GM12878 (cell line): ENCODE measurements around the gene INPP4B. TPM values are rescaled to one million over a fixed set of nuclear protein-coding genes. Genes with fewer than 3 reads are reported as not detected.

Experiments used
- ATAC-seq: fragments of 200-7000 bp; cut with Tn5 transposase; 3 replicates; pipeline ENCODE4 v1.9.1; 2020; ENCODE audit warnings: mild to moderate bottlenecking, moderate library complexity
- BruUV-seq: library from RNA; stranded (reverse); fragments of 400-500 nt; replicated peaks from 2 replicates; lab custom pipeline; 2021; lab: Mats Ljungman, UMichigan
- CTCF ChIA-PET: fragments of 300-600 bp; sonication (Branson Sonifier 250); formaldehyde crosslinking; extraction: SDS; loops from one replicate; lab custom pipeline; 2021; ENCODE audit warnings: inconsistent platforms; lab: Yijun Ruan, JAX
- POLR2A ChIA-PET: fragments of 350-600 bp; formaldehyde crosslinking; extraction: SDS; loops from one replicate; lab custom pipeline; 2021; ENCODE audit warnings: inconsistent platforms; lab: Charles Lee
- RAD21 ChIA-PET: fragments of 300-600 bp; sonication (Branson Sonifier 250); formaldehyde crosslinking; loops from one replicate; lab custom pipeline; 2023; ENCODE audit warnings: antibody characterized with exemption; ENCODE audit not compliant: unreplicated experiment; lab: Charles Lee
- SMC1A ChIA-PET: fragments of 300-600 bp; sonication (Branson Sonifier 250); formaldehyde crosslinking; loops from one replicate; lab custom pipeline; 2023; ENCODE audit not compliant: unreplicated experiment, uncharacterized antibody; lab: Charles Lee
- DNase-seq: peaks from one replicate; pipeline ENCODE4 v3.0.0-alpha.2; 2011; ENCODE audit warnings: low read depth, low spot score
- FAIRE-seq: peaks from 3 replicates; lab custom pipeline; 2011; peaks lifted over from hg19 to GRCh38; lab: Jason Lieb, UNC
- H2AFZ ChIP-seq: 2 replicates; pipeline ENCODE4 v1.6.0; 2011; ENCODE audit warnings: low read depth, low read length, control low read depth; ENCODE audit not compliant: control insufficient read depth
- H3K27ac ChIP-seq: 2 replicates; pipeline ENCODE4 v1.5.1; 2011; ENCODE audit warnings: control low read depth; ENCODE audit not compliant: control insufficient read depth, insufficient read depth
- H3K27me3 ChIP-seq, 2 experiments: replicated peaks in 1 of 2; 2 replicates each; pipeline versions ENCODE4 v1.6.0 to v1.6.1; 2011; ENCODE audit warnings: low read length in 1 of 2; ENCODE audit not compliant: control insufficient read depth in 2 of 2, insufficient read depth in 2 of 2
- H3K36me3 ChIP-seq, 2 experiments: 2 replicates each; pipeline ENCODE4 v1.5.1; 2011; ENCODE audit warnings: low read length in 1 of 2; ENCODE audit not compliant: control insufficient read depth in 2 of 2, insufficient read depth in 2 of 2
- H3K4me1 ChIP-seq: 2 replicates; pipeline ENCODE4 v1.6.1; 2011; ENCODE audit warnings: mild to moderate bottlenecking, low read length, moderate library complexity, mixed read lengths; ENCODE audit not compliant: control insufficient read depth, insufficient read depth
- H3K4me2 ChIP-seq: 2 replicates; pipeline ENCODE4 v1.6.0; 2011; ENCODE audit warnings: control low read depth; ENCODE audit not compliant: control insufficient read depth, insufficient read depth
- H3K4me3 ChIP-seq: fragments of 200-600 bp; sonication (generic); 2 replicates; pipeline ENCODE4 v1.5.1; 2016
- H3K79me2 ChIP-seq: 2 replicates; pipeline ENCODE4 v1.6.0; 2011; ENCODE audit warnings: low read length; ENCODE audit not compliant: control insufficient read depth, insufficient read depth
- H3K9ac ChIP-seq: 2 replicates; pipeline ENCODE4 v1.8.0; 2011; ENCODE audit warnings: low read length, control low read depth, mixed read lengths; ENCODE audit not compliant: control insufficient read depth, insufficient read depth
- H3K9me3 ChIP-seq: replicated peaks from 3 replicates; pipeline ENCODE4 v1.5.1; 2011; ENCODE audit warnings: mild to moderate bottlenecking, low read length; ENCODE audit not compliant: control insufficient read depth, insufficient read depth
- H4K20me1 ChIP-seq: 2 replicates; pipeline ENCODE4 v1.6.0; 2011; ENCODE audit not compliant: control insufficient read depth, insufficient read depth
- ASH2L ChIP-seq: fragments of 300-600, 200-600 bp; sonication (generic); IDR thresholded peaks from 2 replicates; pipeline ENCODE4 v1.6.1; 2017; ENCODE audit warnings: low read depth, mild to moderate bottlenecking, borderline replicate concordance
- CUX1 ChIP-seq: IDR thresholded peaks from 2 replicates; pipeline ENCODE4 v1.6.1; 2012; ENCODE audit warnings: improper control_type of control experiment, low read depth, low read length; ENCODE audit not compliant: insufficient replicate concordance
- EGR1 ChIP-seq, 2 experiments: IDR thresholded peaks; 1 replicate in 1 of 2; 2 replicates in 1 of 2; pipeline ENCODE4 v1.6.1; 2011 to 2012; ENCODE audit warnings: low read depth in 2 of 2, low read length in 2 of 2, borderline replicate concordance in 1 of 2, mild to moderate bottlenecking in 1 of 2, moderate library complexity in 1 of 2
- NFYA ChIP-seq: IDR thresholded peaks from 2 replicates; pipeline ENCODE4 v1.6.1; 2011; ENCODE audit warnings: low read depth, mild to moderate bottlenecking, low read length, improper control_type of control experiment, borderline replicate concordance
- RAD21 ChIP-seq: IDR thresholded peaks from 2 replicates; pipeline ENCODE4 v1.6.1; 2011; ENCODE audit warnings: mild to moderate bottlenecking, low read depth, low read length, moderate library complexity; ENCODE audit not compliant: insufficient read depth
- RAD51 ChIP-seq: fragments of 450-650 bp; IDR thresholded peaks from 2 replicates; pipeline ENCODE4 v1.6.1; 2016; ENCODE audit warnings: moderate library complexity, mild to moderate bottlenecking, inconsistent platforms
- USF1 ChIP-seq: IDR thresholded peaks from 2 replicates; pipeline ENCODE4 v1.6.1; 2011; ENCODE audit warnings: borderline replicate concordance, low read depth, mild to moderate bottlenecking, moderate library complexity, mixed read lengths, low read length; ENCODE audit not compliant: insufficient read depth; ENCODE audit errors: extremely low read length
- ZNF592 ChIP-seq: fragments of 450-650 bp; IDR thresholded peaks from 2 replicates; pipeline ENCODE4 v1.6.1; 2017; ENCODE audit warnings: mild to moderate bottlenecking, moderate library complexity
- WGBS: methylation state at CpG from one replicate; pipeline ENCODE4 v1.1.6; 2016; ENCODE audit warnings: low lambda C conversion rate; ENCODE audit not compliant: insufficient replicate concordance, insufficient coverage; ENCODE audit errors: missing lambda C conversion rate; 5-methylcytosine and 5-hydroxymethylcytosine counted together
- in situ Hi-C: fragments of 300-500 bp; cut with MboI; formaldehyde crosslinking; loops from 9 replicates; pipeline ENCODE4 v1.14.3; 2018; ENCODE audit warnings: mixed read lengths
- intact Hi-C: fragments of 100-400 bp; cut with micrococcal nuclease; formaldehyde crosslinking; loops from one replicate; pipeline ENCODE4 v1.14.2; 2022; ENCODE audit not compliant: unreplicated experiment
- polyA plus RNA-seq, 11 experiments: library from polyadenylated mRNA; depleted of rRNA in 4 of 11; unstranded in 6 of 11; stranded (reverse) in 5 of 11; fragments of >200 nt; fragmentation: Nextera tagmentation in 4 of 11; fragmentation: Illumina TruSeq in 1 of 11; extraction: Ambion mirVana in 4 of 11; extraction: Trizol in 1 of 11; gene quantifications; 1 replicate in 1 of 11; 2 replicates in 10 of 11; pipeline versions ENCODE4 v1.2.1 to v1.2.3, GENCODE V29; 2011 to 2016; ENCODE audit warnings: inconsistent platforms in 2 of 11, missing spikeins in 2 of 11, low read depth in 1 of 11
- total RNA-seq, 4 experiments: library from RNA; depleted of rRNA in 3 of 4; stranded (reverse); fragments of >200 nt in 3 of 4; fragmentation: Illumina TruSeq in 1 of 4; extraction: Trizol in 1 of 4; gene quantifications; 2 replicates each; pipeline versions ENCODE4 v1.2.1 to v1.2.3, GENCODE V29; 2013 to 2021

INPP4B gene
- total and polyA plus RNA-seq, 10 of the 15 experiments (the other 5 are each of a cell fraction or from before 2014, with no cell fraction given) = 0.53 to 11.2 (median 0.95) TPM

GRCh38 chr4:142144813-142145212 lies 701.3 kb downstream of the INPP4B start:
- ChIA-PET POLR2A (no interaction called here), CTCF (interaction anchor here (1.2 kb wide), 1 partner anchor 11 kb away, joined by 3 read pairs; no protein-coding TSS in a partner anchor), SMC1A (no interaction called here), RAD21 (interaction anchor here (0.8 kb wide), 1 partner anchor 193 kb away, joined by 3 read pairs; no protein-coding TSS in a partner anchor)
- BruUV-seq = no TSS peak
- WGBS = 64% methylated on average over 1 of the region's 1 CpG
- TF ChIP-seq NFYA = no peak
- no peak for TF ChIP-seq RAD21
- no peak for TF ChIP-seq ZNF592
- TF ChIP-seq EGR1 (IDR thresholded peaks at IDR 0.05; ENCODE audit: borderline replicate concordance in 1 of 2, low read depth in 2 of 2, low read length in 2 of 2) = no peak
- no peak for TF ChIP-seq USF1
- TF ChIP-seq ASH2L = no peak
- no peak for TF ChIP-seq RAD51
- TF ChIP-seq CUX1 = no peak
- Histone ChIP-seq H3K4me1 (no peaks in the 10 kb centered on the region), H3K27me3 (no peaks in the 10 kb centered on the region), H3K4me3 (no peak overlapping the region), H2AFZ (no peak overlapping the region), H3K9me3 (no peaks in the 10 kb centered on the region), H3K36me3 (no peaks in the 10 kb centered on the region), H3K79me2 (no peaks in the 10 kb centered on the region), H3K4me2 (no peak overlapping the region), H3K27ac (no peak overlapping the region), H4K20me1 (no peaks in the 10 kb centered on the region), H3K9ac (no peak overlapping the region)
- ATAC-seq (no peak), DNase-seq (no peak), FAIRE-seq (no peak)
- in situ Hi-C loops (loop anchor here (25.0 kb wide), 1 partner anchor 567 kb away; no protein-coding TSS in a partner anchor), intact Hi-C loops (no loop called here)
